H9 (cell line): Measurements from ENCODE around the gene NBEA. TPM values are rescaled to one million over a fixed set of nuclear protein-coding genes. Genes with fewer than 3 reads are reported as not detected.

ENCODE experiments used
- DNase-seq: peaks from one replicate; pipeline ENCODE4 v3.0.0-alpha.2; 2017
- H2AFZ ChIP-seq: one replicate; pipeline ENCODE4 v1.6.1; 2013; ENCODE audit warnings: mild to moderate bottlenecking, low read length, control low read depth, moderate library complexity
- H2AK5ac ChIP-seq: 2 replicates; pipeline ENCODE4 v1.6.1; 2013; ENCODE audit warnings: low read length, control low read depth, mixed read lengths; ENCODE audit not compliant: insufficient read length
- H2BK120ac ChIP-seq: one replicate; pipeline ENCODE4 v1.6.1; 2013; ENCODE audit warnings: low read depth, mild to moderate bottlenecking, low read length, control low read depth, inconsistent platforms; ENCODE audit not compliant: poor library complexity, severe bottlenecking
- H2BK12ac ChIP-seq: 2 replicates; pipeline ENCODE4 v1.6.1; 2013; ENCODE audit warnings: low read length, control low read depth, mixed read lengths, low read depth; ENCODE audit not compliant: insufficient read length
- H2BK15ac ChIP-seq: 2 replicates; pipeline ENCODE4 v1.6.1; 2013; ENCODE audit warnings: low read depth, low read length, control low read depth
- H2BK20ac ChIP-seq: one replicate; pipeline ENCODE4 v1.6.1; 2013; ENCODE audit warnings: low read depth, mild to moderate bottlenecking, low read length, control low read depth, inconsistent platforms; ENCODE audit not compliant: poor library complexity, severe bottlenecking
- H2BK5ac ChIP-seq: 2 replicates; pipeline ENCODE4 v1.6.1; 2013; ENCODE audit warnings: low read length, control low read depth, mixed read lengths; ENCODE audit not compliant: insufficient read length
- H3K14ac ChIP-seq: 2 replicates; pipeline ENCODE4 v1.6.1; 2013; ENCODE audit warnings: low read length, control low read depth; ENCODE audit not compliant: insufficient read depth
- H3K18ac ChIP-seq: 2 replicates; pipeline ENCODE4 v1.6.1; 2013; ENCODE audit warnings: low read depth, mild to moderate bottlenecking, mixed read lengths, low read length, control low read depth; ENCODE audit not compliant: insufficient read length
- H3K23ac ChIP-seq: 2 replicates; pipeline ENCODE4 v1.6.1; 2013; ENCODE audit warnings: low read length, control low read depth, mixed read lengths, low read depth; ENCODE audit not compliant: insufficient read length
- H3K23me2 ChIP-seq: 2 replicates; pipeline ENCODE4 v1.6.1; 2013; ENCODE audit warnings: low read depth, mild to moderate bottlenecking, mixed read lengths, low read length, control low read depth; ENCODE audit not compliant: insufficient read length, poor library complexity, severe bottlenecking
- H3K27ac ChIP-seq: 2 replicates; pipeline ENCODE4 v1.5.1; 2013; ENCODE audit warnings: low read length, control low read depth, mixed read lengths, low read depth; ENCODE audit not compliant: insufficient read length
- H3K27me3 ChIP-seq: 2 replicates; pipeline ENCODE4 v1.6.1; 2013; ENCODE audit warnings: low read length, control low read depth, inconsistent platforms; ENCODE audit not compliant: insufficient read depth
- H3K4ac ChIP-seq: 2 replicates; pipeline ENCODE4 v1.6.1; 2013; ENCODE audit warnings: low read depth, mild to moderate bottlenecking, control low read depth, inconsistent platforms, low read length, moderate library complexity
- H3K4me1 ChIP-seq: 2 replicates; pipeline ENCODE4 v1.6.1; 2013; ENCODE audit warnings: low read length, control low read depth, inconsistent platforms; ENCODE audit not compliant: insufficient read depth
- H3K4me2 ChIP-seq: 2 replicates; pipeline ENCODE4 v1.6.1; 2013; ENCODE audit warnings: low read length, control low read depth, mixed read lengths; ENCODE audit not compliant: insufficient read length, insufficient read depth
- H3K56ac ChIP-seq: 2 replicates; pipeline ENCODE4 v1.6.1; 2013; ENCODE audit warnings: low read depth, mild to moderate bottlenecking, mixed read lengths, low read length, control low read depth; ENCODE audit not compliant: insufficient read length
- H3K79me1 ChIP-seq: 2 replicates; pipeline ENCODE4 v1.6.1; 2013; ENCODE audit warnings: low read depth, mild to moderate bottlenecking, moderate library complexity, low read length, control low read depth, inconsistent platforms; ENCODE audit not compliant: insufficient read depth, poor library complexity, severe bottlenecking
- H3K79me2 ChIP-seq: 2 replicates; pipeline ENCODE4 v1.6.1; 2013; ENCODE audit warnings: low read length, control low read depth, inconsistent platforms; ENCODE audit not compliant: insufficient read depth
- H3K9ac ChIP-seq: 2 replicates; pipeline ENCODE4 v1.6.1; 2013; ENCODE audit warnings: low read length, control low read depth, mixed read lengths; ENCODE audit not compliant: insufficient read length; ENCODE audit errors: extremely low read depth
- H3K9me3 ChIP-seq: one replicate; pipeline ENCODE4 v1.6.1; 2013; ENCODE audit warnings: low read depth, low read length, inconsistent platforms; ENCODE audit not compliant: control insufficient read depth
- H3T11ph ChIP-seq: one replicate; pipeline ENCODE4 v1.6.1; 2013; ENCODE audit warnings: mild to moderate bottlenecking, low read length, control low read depth, inconsistent platforms
- H4K20me1 ChIP-seq: one replicate; pipeline ENCODE4 v1.6.1; 2013; ENCODE audit not compliant: control insufficient read depth, insufficient read length, insufficient read depth
- H4K5ac ChIP-seq: 2 replicates; pipeline ENCODE4 v1.6.1; 2013; ENCODE audit warnings: low read depth, mild to moderate bottlenecking, mixed read lengths, low read length, control low read depth; ENCODE audit not compliant: insufficient read length
- H4K8ac ChIP-seq: replicated peaks from 2 replicates; pipeline ENCODE4 v1.6.1; 2013; ENCODE audit warnings: low read length, control low read depth, mixed read lengths, low read depth; ENCODE audit not compliant: insufficient read length
- H4K91ac ChIP-seq: 2 replicates; pipeline ENCODE4 v1.6.1; 2013; ENCODE audit warnings: low read depth, mild to moderate bottlenecking, moderate library complexity, mixed read lengths, low read length, control low read depth; ENCODE audit not compliant: insufficient read length
- H3K27ac Mint-ChIP-seq, 3 experiments: 2 replicates in 2 of 3; 3 replicates in 1 of 3; pipeline ENCODE4 v1.8.0; 2020 to 2021; ENCODE audit warnings: mixed read lengths in 3 of 3, mild to moderate bottlenecking in 1 of 3, moderate library complexity in 1 of 3
- H3K27me3 Mint-ChIP-seq: 2 replicates; pipeline ENCODE4 v1.8.0; 2021; ENCODE audit warnings: low read depth, mild to moderate bottlenecking, moderate library complexity, mixed read lengths
- H3K36me3 Mint-ChIP-seq, 3 experiments: 2 replicates in 2 of 3; 3 replicates in 1 of 3; pipeline ENCODE4 v1.8.0; 2020 to 2021; ENCODE audit warnings: low read depth in 3 of 3, mixed read lengths in 3 of 3; ENCODE audit not compliant: insufficient read depth in 1 of 3
- H3K4me1 Mint-ChIP-seq, 2 experiments: 2 replicates each; pipeline ENCODE4 v1.8.0; 2020; ENCODE audit warnings: mixed read lengths in 2 of 2
- H3K4me3 Mint-ChIP-seq, 2 experiments: 2 replicates in 1 of 2; 3 replicates in 1 of 2; pipeline ENCODE4 v1.8.0; 2020 to 2021; ENCODE audit warnings: mild to moderate bottlenecking in 2 of 2, mixed read lengths in 2 of 2, moderate library complexity in 1 of 2
- H3K9me3 Mint-ChIP-seq, 2 experiments: 2 replicates in 1 of 2; 3 replicates in 1 of 2; pipeline ENCODE4 v1.8.0; 2020; ENCODE audit warnings: mild to moderate bottlenecking in 2 of 2, mixed read lengths in 2 of 2, moderate library complexity in 1 of 2
- WGBS: extraction: QIAGEN DNeasy Blood & Tissue Kit; methylation state at CpG from one replicate; pipeline ENCODE4 v1.1.7; 2013; ENCODE audit warnings: missing lambda C conversion rate, low lambda C conversion rate, mixed read lengths; ENCODE audit not compliant: insufficient read length; ENCODE audit errors: extremely low coverage; 5-methylcytosine and 5-hydroxymethylcytosine counted together
- total RNA-seq: library from RNA; stranded (reverse); gene quantifications from 2 replicates; pipeline ENCODE4 v1.2.1, GENCODE V29; 2021
- TF ChIP-seq, protein P1 (sequence below): fragments of 200-600 bp; sonication (generic); conservative IDR thresholded peaks from 3 replicates; pipeline ENCODE4 v1.8.0; 2021; ENCODE audit warnings: antibody characterized with exemption, mild to moderate bottlenecking

The NBEA gene
- total RNA-seq, 1 experiment from 2014 or later, result 17.3 TPM

DNA sequence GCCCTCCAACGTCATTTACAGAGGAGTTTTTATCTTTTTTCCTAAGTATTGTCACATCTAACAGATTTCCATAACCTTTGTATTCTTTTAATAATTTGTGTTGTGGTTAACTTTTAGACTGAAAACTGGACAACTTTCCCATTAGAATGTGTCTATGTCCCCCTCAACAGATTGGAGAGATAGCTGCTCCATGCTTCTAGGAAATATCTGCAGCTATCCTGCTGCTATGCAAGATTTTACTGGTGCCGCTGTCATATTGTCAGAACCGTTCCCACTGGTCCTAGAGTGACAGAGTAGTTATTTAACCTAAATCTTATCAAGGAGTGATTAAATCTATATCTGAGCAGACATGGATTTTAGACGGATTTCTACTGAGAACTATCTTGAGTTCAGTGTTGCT lies 404.4 kb downstream of the NBEA start:
- no CpG with 5 or more reads among the region's 4 CpGs for WGBS
- no peak overlapping the region for H3K4me3 Mint-ChIP-seq
- no peak overlapping the region for H2BK5ac ChIP-seq
- no peak overlapping the region for H3K4me2 ChIP-seq
- H3T11ph ChIP-seq, result no peak overlapping the region
- H2BK120ac ChIP-seq, result no peak overlapping the region
- DNase-seq, result no peak
- H3K56ac ChIP-seq, result no peak overlapping the region
- no peak overlapping the region for H3K27ac ChIP-seq
- no peak overlapping the region for H3K9ac ChIP-seq
- no peak overlapping the region for H4K91ac ChIP-seq
- no peak overlapping the region for H2BK20ac ChIP-seq
- H3K14ac ChIP-seq, result no peak overlapping the region
- H3K27ac Mint-ChIP-seq, result no peak overlapping the region
- no peaks in the 10 kb centered on the region for H3K79me1 ChIP-seq
- H3K9me3 Mint-ChIP-seq, result no peaks in the 10 kb centered on the region
- H3K4me1 ChIP-seq, result no peaks in the 10 kb centered on the region
- H3K79me2 ChIP-seq, result no peaks in the 10 kb centered on the region
- no peaks in the 10 kb centered on the region for H4K20me1 ChIP-seq
- H2BK12ac ChIP-seq, result no peak overlapping the region
- H3K4me1 Mint-ChIP-seq, result peaks cover 2 to 9% of the 10 kb centered on the region in 2 experiments; a peak in 2 of 4 replicates
- no peak overlapping the region for H3K4ac ChIP-seq
- TF ChIP-seq, protein P1, sequence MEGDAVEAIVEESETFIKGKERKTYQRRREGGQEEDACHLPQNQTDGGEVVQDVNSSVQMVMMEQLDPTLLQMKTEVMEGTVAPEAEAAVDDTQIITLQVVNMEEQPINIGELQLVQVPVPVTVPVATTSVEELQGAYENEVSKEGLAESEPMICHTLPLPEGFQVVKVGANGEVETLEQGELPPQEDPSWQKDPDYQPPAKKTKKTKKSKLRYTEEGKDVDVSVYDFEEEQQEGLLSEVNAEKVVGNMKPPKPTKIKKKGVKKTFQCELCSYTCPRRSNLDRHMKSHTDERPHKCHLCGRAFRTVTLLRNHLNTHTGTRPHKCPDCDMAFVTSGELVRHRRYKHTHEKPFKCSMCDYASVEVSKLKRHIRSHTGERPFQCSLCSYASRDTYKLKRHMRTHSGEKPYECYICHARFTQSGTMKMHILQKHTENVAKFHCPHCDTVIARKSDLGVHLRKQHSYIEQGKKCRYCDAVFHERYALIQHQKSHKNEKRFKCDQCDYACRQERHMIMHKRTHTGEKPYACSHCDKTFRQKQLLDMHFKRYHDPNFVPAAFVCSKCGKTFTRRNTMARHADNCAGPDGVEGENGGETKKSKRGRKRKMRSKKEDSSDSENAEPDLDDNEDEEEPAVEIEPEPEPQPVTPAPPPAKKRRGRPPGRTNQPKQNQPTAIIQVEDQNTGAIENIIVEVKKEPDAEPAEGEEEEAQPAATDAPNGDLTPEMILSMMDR, result no peak
- H3K18ac ChIP-seq, result no peak overlapping the region
- no peak overlapping the region for H2AK5ac ChIP-seq
- H3K9me3 ChIP-seq, result no peaks in the 10 kb centered on the region
- H4K5ac ChIP-seq, result no peak overlapping the region
- H2BK15ac ChIP-seq, result no peak overlapping the region
- H3K36me3 Mint-ChIP-seq, result no peaks in the 10 kb centered on the region
- no peak overlapping the region for H2AFZ ChIP-seq
- no peak overlapping the region for H3K23ac ChIP-seq
- no peaks in the 10 kb centered on the region for H3K27me3 ChIP-seq
- H3K27me3 Mint-ChIP-seq, result no peaks in the 10 kb centered on the region
- no peak overlapping the region for H4K8ac ChIP-seq
- no peaks in the 10 kb centered on the region for H3K23me2 ChIP-seq
